DMS153 treated with DMSO at 0.1 percent for 48 hours (cell line): Measurements from ENCODE around the gene DHRS12.

ENCODE experiments used
- DNase-seq: peaks from one replicate; lab custom pipeline; 2025; ENCODE audit not compliant: unreplicated experiment; lab: John Stamatoyannopoulos, UW

DHRS12 gene

GRCh38 chr13:51730927-51731326, 73.0 kb downstream of the DHRS12 start:
- DNase-seq: no peak

DNA sequence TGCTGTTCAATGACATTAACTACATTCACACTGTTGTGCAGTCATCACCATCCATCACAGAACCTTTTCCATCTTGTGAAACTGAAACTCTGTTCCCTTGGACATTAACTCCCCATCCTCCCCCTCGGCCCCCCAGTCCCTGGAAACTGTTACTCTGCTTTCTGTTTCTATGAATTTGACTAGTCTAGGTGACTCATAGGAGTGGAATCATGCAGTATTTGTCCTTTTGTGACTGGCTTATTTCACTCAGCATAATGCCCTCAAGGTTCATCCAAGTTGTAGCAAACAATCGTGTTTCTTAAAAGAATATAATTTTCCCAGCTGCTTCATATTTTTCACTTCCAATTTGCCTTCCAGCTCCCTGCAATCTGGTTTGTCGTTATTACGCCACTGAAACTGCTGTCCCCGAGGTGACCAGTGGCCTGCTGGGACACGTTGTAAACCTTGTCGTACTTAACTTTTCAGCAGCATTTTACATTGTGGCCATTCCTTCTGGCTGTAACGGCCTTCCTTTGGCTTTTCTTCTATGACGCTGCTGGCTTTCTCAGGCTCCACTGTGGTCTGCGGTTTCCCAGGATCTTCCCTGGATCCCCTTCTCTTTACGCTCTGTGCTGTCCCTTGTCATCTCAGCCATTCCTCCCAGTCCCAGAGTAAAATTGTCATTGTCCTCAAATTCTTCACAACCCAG, 74.0 kb downstream of the DHRS12 start:
- no peak for DNase-seq

GRCh38 chr13:51728972-51729371, 75.0 kb downstream of the DHRS12 start:
- no peak for DNase-seq

GRCh38 chr13:51728275-51728673, 75.7 kb downstream of the DHRS12 start:
- DNase-seq: no peak

GRCh38 chr13:51727634-51728274, 76.2 kb downstream of the DHRS12 start:
- no peak for DNase-seq

DNA sequence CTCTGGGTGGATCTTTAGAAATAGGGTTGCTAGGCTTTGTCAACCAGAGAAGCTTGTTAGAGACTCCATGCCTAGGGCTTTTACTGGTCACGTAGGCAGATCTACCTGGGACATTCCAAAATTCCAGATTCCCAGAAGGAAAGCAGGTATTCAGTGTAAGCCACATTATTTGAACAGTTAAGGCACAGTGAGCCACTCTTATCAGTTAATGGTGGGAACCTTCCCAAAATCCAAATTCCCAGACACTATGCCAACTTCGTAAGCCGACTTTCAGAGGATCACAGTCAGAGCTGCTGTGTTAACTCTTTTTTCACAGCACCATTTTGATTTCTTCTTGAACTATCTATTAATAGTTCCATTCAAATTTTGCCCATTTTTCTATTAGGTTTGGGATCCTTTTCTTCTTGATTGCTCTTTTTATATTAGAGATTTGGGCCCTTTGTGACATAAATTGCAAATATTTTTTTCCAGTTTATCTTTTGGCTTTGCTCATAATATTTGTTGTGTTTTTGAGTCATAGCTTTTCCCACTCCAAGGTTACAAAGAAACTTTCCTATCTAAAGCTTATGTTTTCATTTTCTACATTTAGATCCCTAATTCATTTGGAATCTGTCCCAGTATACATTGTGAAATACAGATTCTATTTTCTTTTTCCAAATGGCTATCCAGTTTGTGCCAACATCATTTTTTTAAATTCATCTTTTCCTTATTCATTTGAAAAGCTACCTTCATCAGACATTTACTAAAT, 77.3 kb downstream of the DHRS12 start:
- DNase-seq: no peak

DNA sequence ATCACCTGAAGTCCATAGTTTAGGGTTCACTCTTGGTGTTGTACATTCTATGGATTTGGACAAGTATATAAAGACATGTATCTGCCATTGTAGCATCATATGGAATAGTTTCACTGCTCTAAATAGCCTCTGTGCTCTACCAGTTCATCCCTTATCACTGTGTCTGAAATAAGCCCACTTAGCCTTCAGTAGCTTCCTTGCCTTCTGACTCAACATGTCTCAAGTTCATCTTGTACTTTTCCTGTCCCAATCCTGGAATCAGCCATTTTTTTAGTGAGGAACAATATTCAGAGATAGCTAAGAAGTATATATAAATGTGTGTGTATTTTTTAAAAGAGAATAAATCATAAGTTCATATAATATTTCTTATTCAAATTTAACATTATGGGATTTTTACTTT, 79.2 kb downstream of the DHRS12 start:
- no peak for DNase-seq

DNA sequence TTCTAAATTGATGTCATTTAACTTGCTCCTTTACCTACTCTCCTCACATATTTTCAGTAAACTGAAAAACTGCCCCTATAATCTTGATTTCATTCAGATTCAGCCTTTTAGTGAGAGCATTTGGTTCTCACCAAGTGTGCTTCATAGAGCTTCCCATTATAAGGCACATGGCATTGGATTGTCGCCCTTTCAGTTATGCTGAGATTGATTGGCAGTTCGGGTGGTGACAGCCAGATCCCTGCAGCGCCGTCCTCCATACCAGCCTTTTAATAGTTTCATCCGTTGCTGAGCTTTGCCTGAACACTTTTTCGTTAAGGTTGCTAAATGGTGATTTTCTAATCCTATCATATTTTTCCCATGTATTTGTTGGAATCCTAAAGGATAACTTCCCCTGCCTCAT, 80.4 kb downstream of the DHRS12 start:
- no peak for DNase-seq

- no peak for DNase-seq
These were observed 82.5 kb downstream of the DHRS12 start for GRCh38 chr13:51721496-51721895.

DNA sequence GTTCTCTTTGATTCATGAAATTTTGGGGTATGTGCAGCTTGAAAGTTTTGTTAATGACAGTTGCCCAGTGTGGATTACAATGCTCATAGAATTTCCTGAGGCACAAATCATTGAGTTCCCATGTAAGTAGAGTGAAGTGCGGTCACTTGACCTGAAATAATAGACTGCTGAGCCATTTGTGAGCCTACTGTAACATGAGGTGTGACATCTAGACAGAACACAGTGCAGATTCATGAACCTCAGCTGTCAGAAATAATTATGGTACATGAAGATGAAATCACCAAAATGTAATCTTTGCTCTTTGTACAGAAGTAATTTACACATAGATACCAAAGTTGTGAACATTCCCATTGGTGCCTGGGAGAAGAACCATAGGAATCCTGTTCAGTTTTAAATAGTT, 84.6 kb downstream of the DHRS12 start:
- DNase-seq: no peak
